Esophagus (tissue), 2 donors: Measurements from ENCODE around the gene TOR2A. TPM values are rescaled to one million over a fixed set of nuclear protein-coding genes. Genes with fewer than 3 reads are reported as not detected.

Experiments
- polyA plus RNA-seq, 2 donors: library from polyadenylated mRNA; stranded (reverse); fragments of 200-250 nt; gene quantifications; one replicate each; pipeline ENCODE4 v1.2.3, GENCODE V29; 2013
- donor health status: healthy with polysubstance abuse.
- donor health status: Bipolar disorder and iron deficiency.

The TOR2A gene
- polyA plus RNA-seq, 2 donors, result 10.0 to 13.2 TPM

Other genes with a start within 250 kb of the TOR2A start
- 1 to 10 TPM; 4.7 to 7.1 TPM for gene STXBP1, start 123.0 kb downstream of the TOR2A start, polyA plus RNA-seq
- under 1 TPM; 0.08 to 0.10 TPM for gene CFAP157, start 28.3 kb downstream of the TOR2A start, polyA plus RNA-seq
- gene PTRH1, start 19.6 kb downstream of the TOR2A start, polyA plus RNA-seq, result 10 to 100 TPM in 1 of 2 donors, 1 to 10 TPM in 1; 6.2 to 15.1 TPM
- under 1 TPM; 0.04 to 0.10 TPM for gene TTC16, start 19.2 kb downstream of the TOR2A start, polyA plus RNA-seq
- gene SH2D3C, start 43.4 kb upstream of the TOR2A start, polyA plus RNA-seq, result 1 to 10 TPM; 2.8 to 3.2 TPM
- gene CDK9, start 50.7 kb upstream of the TOR2A start, polyA plus RNA-seq, result 10 to 100 TPM; 34.2 to 44.2 TPM
- 10 to 100 TPM; 28.7 to 31.5 TPM for gene FPGS, start 67.6 kb upstream of the TOR2A start, polyA plus RNA-seq
- 10 to 100 TPM; 11.1 to 17.9 TPM for gene ENG, start 119.4 kb upstream of the TOR2A start, polyA plus RNA-seq
- 10 to 100 TPM; 51.7 to 68.4 TPM for gene AK1, start 142.4 kb upstream of the TOR2A start, polyA plus RNA-seq
- gene ST6GALNAC6, start 164.3 kb upstream of the TOR2A start, polyA plus RNA-seq, result 10 to 100 TPM; 21.8 to 23.6 TPM
- 10 to 100 TPM in 1 of 2 donors, 1 to 10 TPM in 1; 4.6 to 15.3 TPM for gene ST6GALNAC4, start 181.7 kb upstream of the TOR2A start, polyA plus RNA-seq
- gene PIP5KL1, start 195.5 kb upstream of the TOR2A start, polyA plus RNA-seq, result 1 to 10 TPM; 2.7 to 4.8 TPM
- gene DPM2, start 202.6 kb upstream of the TOR2A start, polyA plus RNA-seq, result 10 to 100 TPM; 25.2 to 28.2 TPM
- 10 to 100 TPM; 34.3 to 53.1 TPM for gene EEIG1, start 245.7 kb upstream of the TOR2A start, polyA plus RNA-seq